Activated T-cell treated with anti-CD3 and anti-CD28 coated beads for 48 hours (primary cell): ENCODE measurements around the gene PTGDR2.

Experiments used
- DNase-seq: peaks from one replicate; pipeline ENCODE4 v3.0.0-alpha.2; 2020; ENCODE audit warnings: low read depth

PTGDR2 gene

GRCh38 chr11:60858731-60859464 lies 3.1 kb upstream of the PTGDR2 start:
- no peak for DNase-seq

GRCh38 chr11:60858236-60858635 lies 2.5 kb upstream of the PTGDR2 start:
- DNase-seq = no peak

DNA sequence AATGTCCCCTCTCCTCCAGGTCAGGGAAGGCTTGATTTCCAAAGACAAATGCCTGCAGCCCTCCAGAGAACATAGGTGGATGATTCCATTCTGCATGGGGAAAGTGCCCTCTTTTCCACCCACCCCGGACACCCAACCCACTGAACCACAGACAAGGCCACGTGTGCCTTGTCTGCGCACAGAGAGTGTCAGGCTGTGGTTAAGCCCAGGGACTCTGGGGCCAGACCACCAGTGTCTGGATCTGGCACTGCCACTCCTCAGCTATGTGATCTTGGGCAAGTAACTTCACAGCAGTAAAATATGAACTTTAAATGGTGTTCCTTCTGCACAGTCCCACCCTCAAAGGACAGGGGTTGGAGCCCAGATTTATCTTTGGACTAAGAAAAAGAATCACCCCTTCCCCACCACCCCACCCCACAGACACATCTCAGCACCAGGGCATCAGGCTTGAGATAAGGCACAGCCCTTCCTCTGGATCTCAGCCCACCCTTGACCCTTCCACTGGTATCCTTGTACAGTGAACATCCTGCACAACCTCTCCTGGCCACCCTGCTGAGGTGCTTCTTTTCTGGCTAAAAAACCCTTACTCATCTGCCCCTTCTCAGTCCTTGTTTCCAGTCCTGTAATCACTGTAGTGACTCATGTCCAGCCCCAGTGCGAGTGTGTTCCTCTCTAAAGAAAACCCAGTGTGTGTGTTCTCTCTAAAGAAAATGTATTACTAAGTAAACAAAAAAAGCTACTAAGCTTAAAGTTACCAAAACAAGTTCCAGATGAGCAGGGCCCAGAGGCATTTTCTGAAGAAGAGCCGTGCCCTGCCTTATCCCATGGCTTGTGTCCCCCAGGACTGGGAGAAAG lies 1.9 kb upstream of the PTGDR2 start:
- DNase-seq = no peak

GRCh38 chr11:60854847-60855725 lies 664 bp downstream of the PTGDR2 start:
- no peak for DNase-seq

- no peak for DNase-seq
These were observed 1.5 kb downstream of the PTGDR2 start for GRCh38 chr11:60854140-60854846.

DNA sequence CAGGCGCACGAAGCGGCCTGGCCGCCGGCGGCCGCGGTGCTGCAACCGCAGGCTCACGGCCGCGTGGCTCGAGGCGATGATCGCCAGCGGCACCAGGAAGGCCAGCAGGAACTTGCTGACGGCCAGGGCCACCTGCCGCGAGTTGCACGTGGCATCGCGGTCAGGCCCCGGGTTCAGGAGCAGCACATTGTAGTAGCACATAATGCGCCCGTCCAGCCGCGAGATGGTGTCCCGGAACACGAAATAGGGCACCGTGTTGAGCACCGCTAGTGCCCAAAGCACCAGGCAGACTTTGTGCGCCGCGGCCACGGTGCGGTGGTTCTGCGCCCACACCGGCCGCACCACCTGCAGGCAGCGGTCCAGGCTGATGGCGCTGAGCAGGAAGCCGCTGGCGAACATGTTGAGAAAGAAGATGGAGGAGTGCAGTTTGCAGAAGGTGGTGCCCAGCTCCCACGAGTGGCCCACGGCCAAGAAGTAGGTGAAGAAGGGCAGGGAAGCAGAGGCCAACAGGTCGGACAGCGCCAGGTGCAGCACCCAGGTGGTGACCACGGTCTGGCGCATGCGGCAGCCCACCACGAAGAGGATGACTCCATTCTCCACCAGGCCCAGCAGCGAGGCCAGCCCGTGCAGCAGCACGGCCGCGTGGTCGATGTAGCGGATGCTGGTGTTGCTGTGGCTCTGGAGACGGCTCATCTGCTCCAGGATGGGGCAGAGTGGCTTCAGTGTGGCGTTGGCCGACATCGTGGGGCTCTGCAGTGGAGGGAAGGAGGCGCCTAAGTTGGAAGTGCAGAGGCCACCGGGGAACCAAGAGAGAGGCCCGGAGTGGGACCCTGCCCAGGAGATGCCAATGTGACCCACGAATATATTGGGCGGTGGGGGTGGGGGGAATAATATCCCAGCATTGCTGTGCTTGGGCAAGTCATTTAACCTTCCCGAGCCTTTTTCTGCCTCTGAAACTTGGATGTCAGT lies 2.5 kb downstream of the PTGDR2 start:
- DNase-seq = no peak

GRCh38 chr11:60852117-60852981 lies 3.4 kb downstream of the PTGDR2 start:
- DNase-seq = no peak

DNA sequence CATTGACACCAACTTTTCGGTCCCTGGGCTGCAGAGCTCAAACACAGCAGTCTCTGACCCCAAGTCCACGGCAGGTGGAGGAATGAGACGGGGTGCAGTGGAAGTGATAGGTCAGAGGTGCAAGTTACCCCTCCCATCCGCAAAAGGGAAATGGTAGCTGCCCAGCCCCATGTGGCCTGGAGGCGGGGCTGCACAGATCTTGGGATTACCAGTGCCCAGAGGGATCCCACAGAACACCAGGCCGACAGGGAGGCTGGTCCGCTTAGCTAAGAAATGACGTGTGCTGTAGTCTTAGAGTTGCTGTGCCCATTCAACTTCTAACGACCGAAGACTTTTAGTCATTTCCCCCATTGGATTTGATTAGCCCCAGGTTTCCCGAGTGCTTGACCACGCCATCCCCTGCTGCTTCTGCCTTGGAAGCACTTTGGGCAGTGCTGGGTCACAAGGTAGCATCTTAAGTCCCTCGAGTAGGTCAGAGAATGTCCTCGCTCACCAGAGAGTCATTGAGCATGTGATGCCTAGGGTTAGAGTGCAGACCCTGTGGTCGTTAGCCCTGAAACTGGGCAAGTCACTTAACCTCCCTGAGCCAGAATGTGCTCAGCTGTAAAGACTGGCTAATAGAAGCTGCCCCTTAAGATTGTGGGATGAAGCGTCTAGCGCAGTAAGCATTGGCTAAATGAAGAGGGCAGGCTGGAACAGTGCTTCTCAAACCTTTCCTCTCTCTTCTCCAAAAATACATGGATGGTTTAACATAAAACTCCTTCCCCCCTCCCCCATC lies 4.2 kb downstream of the PTGDR2 start:
- DNase-seq = no peak

DNA sequence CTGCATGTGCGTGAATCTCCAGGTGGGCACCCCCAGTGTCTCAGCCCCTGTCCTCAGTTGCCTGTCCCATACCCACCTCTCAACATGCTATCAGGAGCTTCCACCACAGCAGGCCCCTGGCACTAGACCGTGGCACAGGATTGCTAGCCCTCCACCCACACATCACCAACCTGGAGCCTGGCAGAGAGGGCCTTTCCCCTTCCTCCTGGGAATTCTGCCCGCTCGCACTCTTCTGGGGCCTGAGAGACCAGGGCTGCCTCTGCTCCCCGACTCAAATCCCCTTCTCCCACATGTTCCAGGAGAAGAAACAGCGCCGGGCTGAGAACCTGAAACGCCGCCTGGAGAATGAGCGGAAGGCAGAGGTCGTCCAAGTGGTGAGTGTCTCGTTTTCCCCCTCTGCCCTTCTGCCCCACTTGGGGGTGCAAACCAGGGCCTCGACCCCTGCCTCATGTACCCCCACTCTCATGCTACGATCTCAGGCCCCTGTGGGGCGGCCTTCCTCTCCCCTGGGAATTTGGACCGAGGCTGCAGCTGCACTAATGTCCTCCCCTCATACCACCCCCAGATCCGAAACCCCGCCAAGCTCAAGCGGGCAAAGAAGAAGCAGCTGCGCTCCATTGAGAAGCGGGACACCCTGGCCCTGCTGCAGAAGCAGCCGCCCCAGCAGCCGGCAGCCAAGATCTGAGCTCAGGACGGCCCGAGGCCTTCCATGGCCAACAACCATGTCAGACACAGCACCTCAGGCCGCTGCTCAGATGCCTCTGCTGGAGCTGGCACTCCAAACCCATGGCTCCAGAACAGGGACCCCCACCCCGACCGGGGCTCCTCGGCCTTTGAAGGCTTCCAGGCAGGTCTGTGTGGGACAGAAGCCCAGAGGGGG lies 5.9 kb downstream of the PTGDR2 start:
- no peak for DNase-seq

DNA sequence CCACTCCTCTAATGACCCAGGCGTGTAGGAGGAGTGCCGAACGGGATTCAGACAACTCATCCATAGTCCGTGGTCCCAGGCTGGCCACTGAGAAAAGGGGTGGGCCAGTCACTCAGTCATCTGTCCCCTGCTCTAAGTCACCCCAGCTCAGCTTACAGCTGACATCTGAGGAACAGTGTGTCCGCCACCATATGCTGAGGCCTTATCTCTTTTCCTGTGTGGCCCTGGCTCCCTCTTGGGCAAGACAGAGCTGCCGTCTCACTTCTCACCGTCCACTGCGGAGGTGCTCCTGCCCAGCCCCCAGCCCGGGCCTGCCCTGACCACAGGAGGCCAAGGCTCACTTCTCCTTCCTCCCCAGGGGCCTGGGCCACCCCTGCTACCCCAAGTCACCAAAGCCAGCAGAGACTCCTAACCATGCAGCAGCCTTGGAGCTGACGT lies 7.0 kb downstream of the PTGDR2 start:
- no peak for DNase-seq

GRCh38 chr11:60847896-60848295 lies 7.9 kb downstream of the PTGDR2 start:
- DNase-seq = no peak

GRCh38 chr11:60847281-60847680 lies 8.5 kb downstream of the PTGDR2 start:
- DNase-seq = no peak

- no peak for DNase-seq
These were observed 10.4 kb downstream of the PTGDR2 start for GRCh38 chr11:60845338-60845737.

- DNase-seq = no peak
These were observed 10.9 kb downstream of the PTGDR2 start for GRCh38 chr11:60844870-60845221.

DNA sequence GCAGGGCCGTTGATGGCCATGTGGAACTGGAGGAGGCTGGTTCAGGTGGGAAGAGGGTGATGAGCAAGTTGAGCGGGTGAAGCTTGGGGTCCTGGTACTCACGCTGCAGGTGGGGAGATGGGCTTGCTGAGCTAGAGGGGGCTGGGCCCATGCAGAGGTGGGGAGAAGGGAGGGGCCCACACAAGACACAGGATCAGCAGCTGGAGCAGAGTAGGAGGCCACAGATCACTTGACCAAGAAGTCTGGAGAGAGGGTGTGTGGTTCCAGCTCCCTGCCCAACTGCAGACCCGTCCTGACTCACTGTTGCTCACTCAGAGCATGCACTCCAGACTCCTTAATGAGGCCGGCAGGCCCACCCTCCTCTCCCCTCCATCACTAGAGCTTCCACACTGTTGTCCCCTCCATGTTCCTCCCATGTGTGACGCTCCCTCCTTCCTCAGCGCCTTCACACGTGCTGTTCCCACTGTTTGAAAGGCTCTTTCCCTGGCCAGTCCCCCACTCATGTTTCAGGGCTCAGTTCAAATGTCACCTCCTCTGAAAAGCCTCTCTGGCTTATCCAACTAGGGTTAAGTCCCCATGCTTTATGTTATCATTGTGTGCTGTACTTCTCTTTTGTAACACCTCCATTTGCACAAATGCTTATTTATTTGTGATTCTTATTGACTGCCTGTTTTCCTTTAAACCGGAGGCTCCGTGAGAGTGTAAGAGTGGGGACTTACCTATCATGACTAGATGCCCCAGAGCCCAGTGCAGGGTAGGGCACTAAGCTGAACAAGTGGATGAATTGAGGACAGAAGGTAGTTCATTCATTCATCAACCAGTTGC lies 11.5 kb downstream of the PTGDR2 start:
- DNase-seq = no peak

DNA sequence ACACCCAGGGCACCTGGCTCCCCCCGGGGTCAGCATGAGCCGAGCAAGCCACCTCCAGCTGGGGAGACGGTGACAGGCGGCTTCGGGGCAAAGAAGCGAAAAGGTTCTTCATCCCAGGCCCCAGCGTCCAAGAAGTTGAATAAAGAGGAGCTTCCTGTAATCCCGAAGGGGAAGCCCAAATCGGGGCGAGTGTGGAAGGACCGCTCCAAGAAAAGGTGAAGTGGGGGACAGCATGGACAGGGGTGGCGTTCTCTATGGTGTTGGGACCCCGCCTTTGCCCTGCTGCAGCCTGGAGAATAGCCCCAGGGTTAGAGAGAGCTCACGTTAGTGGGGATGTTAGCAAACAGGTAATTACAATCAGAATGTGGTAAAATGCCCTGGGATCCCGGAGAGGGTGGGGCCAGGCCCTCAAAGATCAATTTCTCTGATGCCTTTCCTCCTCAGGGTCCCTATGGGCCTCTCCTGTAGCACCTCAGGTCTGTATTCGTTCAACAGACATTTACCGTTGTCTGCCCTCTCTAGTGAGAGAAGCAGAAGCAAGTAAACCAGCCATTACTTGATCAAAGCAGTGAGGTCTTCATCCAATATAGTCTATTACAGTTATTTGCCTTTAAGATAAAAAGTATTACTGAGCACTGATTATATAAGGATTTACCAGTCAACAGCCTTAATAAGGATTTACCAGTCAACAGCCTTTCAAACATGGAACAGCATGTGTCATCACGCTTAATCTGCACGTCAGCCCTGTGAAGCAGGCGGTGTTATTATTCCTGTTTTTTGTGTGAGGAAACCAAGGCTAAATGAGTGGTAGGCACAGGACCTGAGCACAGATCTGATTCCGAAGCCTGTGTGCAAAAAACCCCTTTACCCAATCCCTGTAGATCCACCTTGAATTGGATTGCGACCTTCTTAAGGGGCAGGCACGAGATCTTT lies 12.8 kb downstream of the PTGDR2 start:
- DNase-seq = no peak
